Stimulated activated CD8-positive, alpha-beta memory T cell treated with anti-CD3 and anti-CD28 coated beads, Interleukin-12 subunit alpha, Interleukin-12 subunit beta, amount 100 ng/mL, for 1 hour (primary cell): ENCODE results near the gene EMP2.

Experiments used
- DNase-seq: peaks from one replicate; pipeline ENCODE4 v3.0.0-alpha.2; 2020; ENCODE audit warnings: low read depth

Gene EMP2

DNA sequence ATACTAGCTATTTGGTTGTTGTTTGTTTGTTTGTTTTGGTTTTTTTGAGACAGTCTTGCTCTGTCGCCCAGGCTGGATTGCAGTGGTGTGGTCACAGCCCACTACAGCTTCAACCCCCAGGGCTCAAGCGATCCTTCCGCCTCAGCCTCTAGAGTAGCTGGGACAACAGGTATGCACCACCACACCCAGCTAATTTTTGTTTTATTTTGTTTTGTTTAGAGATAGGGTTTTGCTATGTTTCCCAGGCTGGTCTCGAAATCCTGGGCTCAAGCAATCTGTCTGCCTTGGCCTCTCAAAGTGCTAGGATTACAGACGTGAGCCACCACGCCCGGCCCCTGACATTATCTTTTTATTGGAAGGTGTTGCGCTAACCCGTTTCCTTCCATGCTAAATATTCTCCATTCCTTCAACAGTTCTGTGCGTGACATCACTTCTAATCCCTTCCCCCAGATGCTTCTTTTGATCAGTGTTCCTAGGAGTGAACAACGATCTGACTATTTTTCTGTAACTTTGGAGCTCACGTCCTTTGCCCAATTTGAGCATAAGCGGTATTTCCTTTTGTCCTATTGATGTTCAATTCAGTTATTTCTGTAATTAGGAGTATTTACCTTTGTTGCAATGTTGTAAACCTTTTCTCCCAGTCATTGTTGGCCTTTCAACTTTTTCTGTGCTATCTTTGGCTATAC is 30.2 kb upstream of the EMP2 start:
- DNase-seq: no peak

GRCh38 chr16:10609402-10609774 is 29.0 kb upstream of the EMP2 start:
- no peak for DNase-seq

GRCh38 chr16:10608687-10609401 is 28.4 kb upstream of the EMP2 start:
- no peak for DNase-seq

DNA sequence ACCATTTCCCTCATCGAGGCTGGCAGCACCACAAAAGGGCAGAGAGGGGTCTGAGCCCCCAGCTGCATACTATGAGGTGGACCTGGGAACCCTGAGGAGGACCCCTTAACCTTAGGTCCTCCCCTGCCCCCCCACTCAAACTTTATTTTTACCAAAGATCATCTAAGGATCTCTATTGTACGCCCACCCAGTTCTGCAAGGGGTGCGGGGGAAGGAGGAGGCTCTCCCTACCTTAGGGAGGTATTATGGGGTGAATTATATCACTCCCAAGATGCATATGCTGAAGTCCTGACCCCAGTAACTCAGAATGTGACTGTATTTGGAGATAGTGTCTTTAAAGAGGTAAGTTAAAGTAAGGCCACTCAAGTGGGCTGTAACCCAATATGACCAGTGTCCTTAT is 26.8 kb upstream of the EMP2 start:
- DNase-seq: no peak

GRCh38 chr16:10606607-10607006 is 26.2 kb upstream of the EMP2 start:
- no peak for DNase-seq

DNA sequence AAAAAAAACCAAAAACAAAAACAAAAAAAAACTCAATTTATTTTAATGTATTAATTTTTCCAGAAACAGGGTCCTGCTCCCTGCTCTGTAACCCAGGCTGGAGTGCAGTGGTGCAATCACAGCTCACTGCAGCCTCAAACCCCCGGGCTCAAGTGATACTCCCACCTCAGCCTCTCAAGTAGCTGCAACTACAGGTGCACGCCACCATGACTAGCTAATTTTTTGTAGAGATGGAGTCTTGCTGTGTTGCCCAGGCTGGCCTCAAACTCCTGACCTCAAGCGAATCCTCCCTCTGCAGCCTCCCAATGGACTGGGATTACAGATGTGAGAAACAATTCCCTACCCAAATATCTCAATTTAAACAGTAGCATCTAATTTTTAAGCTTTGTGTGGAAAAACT is 25.2 kb upstream of the EMP2 start:
- no peak for DNase-seq

DNA sequence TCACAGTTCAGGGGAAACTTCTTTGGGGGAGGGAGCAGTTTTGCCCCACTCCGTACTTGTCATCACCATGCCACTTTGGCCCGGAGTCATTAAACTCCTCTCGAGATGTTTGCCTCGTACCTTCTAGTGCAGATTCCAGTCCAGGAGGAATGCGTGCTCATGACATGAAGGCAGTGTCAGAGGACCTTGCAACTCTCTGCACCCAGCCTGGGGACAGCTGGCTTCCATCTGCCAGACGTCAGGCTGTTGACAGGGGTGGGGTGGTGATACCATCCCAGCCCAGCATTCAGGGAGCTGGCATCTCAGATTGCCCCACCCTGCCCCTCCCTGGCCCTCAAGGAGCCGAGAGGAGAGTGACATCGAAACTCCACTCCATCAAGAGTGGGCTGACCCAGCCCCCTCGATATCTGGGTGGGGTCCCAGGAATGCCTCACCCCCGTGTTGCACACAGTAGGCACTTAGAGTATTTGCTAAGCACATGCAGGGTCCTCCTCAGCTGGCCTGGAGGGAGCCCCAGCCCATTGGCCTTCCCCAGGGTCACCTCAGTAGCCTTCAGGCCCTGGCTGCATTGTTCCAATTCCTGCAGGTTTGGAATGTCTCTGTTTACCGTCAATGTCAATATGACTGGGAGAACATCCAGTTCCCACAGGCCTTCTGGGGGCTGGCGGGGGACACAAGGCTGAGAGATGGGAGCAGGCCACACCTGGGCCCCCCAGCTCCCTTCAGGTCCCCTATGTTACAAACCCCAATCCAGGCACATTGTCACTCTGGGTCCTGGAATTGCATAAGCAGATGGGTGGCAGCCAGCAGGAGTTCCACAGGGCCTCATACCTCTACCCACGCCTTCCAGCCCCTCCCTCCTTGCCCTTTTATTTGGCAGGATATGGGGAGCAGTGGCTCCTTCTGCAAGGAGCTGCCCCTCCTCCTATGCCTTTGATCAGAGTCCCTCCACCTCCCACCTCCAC is 21.3 kb upstream of the EMP2 start:
- DNase-seq: no peak

- DNase-seq: no peak
Observed at GRCh38 chr16:10600782-10601443, 20.5 kb upstream of the EMP2 start.

DNA sequence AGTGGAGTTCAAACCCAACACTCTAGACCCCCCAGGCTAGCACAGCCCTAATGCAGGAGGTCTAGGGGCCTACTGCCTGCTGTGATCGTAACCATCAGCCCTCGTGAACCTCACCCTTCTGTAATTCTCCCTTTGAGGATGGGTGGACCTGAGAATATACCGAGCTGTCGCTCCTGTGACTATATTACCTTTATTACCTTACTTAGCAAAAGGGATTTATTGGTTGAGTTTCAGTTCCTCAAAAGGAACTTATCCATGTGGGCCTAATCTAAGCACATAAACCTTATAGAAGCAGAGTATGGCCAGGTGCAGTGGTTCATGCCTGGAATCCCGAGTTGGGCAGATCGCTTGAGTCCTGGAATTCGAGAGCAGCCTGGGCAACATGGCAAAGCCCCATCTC is 19.2 kb upstream of the EMP2 start:
- DNase-seq: no peak

GRCh38 chr16:10598157-10598556 is 17.8 kb upstream of the EMP2 start:
- no peak for DNase-seq

DNA sequence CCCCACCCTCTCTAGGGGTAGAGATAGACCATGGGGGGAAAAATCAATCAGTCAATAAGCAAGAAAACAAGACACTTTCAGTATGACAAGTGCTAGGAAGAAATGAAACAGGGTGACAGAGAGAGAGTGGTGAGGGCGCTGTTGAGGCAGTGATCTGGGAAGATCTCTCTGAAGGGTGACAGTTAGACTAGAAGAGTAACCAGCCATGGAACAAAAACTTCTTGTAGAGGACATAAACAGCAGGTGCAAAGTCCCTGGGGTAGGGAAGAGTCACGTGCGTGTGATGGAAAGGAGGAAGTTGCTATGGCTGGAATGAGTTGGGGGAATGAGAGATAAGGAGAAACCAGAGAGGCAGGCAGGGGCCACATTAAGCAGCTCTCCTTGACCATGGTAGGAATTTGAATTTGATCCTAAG is 16.8 kb upstream of the EMP2 start:
- DNase-seq: no peak

- DNase-seq: no peak
Observed at GRCh38 chr16:10594312-10594950, 14.0 kb upstream of the EMP2 start.

DNA sequence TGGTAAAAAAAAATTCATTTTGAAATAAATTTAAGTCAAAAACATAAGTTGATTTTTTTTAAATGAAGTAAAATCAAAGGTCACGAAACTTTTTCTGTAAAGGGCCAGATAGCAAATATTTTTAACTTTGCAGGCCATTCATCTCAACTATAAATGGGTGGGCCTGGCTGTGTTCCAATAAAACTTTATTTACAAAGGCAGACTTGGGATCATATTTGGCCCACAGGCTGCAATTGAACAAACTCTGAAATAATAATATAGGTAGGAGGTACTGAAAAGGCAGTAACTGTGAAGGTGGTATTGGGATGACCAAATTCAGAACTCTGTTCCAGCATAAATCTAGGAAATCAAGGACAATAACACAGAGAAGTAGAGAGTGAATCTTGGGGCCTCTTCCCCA is 12.2 kb upstream of the EMP2 start:
- DNase-seq: no peak

DNA sequence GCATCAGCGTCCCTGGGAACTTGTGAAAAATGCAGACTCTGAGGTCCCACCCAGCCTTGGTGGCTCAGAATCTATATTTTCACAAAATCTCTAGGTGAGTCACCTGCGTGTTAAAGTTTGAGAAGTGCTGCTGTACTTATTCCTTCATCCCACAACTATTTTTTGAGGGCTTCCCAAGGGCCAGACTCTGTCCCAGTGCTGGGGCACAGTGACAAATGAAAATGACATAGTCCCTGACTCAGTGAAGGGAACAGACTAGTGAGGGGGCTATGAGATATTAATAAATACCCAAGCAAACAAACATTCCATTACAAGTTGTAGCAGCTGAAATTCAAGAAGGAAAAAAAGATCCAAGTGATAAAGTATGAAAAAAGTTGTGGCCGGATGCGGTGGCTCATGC is 9.9 kb upstream of the EMP2 start:
- DNase-seq: no peak

DNA sequence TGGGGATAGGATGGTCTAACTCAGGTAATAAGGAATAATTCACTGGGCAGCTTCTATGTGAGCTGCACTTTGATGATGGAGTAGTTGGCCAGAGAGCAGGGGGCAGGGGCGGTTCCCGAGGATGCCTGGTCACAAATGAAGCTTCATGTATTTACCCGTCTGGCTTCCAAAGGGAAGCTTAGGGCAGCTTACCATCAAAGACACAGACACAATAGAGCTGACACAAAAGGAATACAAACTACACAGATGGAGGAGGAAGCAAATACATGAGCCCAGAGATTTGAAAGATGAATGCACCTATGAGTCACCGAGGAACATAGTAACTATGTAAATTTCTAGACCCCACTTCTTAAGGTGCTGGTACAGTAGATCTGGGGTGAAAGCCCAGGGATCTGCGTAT is 8.7 kb upstream of the EMP2 start:
- no peak for DNase-seq

- DNase-seq: no peak
Observed at GRCh38 chr16:10587622-10588021, 7.2 kb upstream of the EMP2 start.

DNA sequence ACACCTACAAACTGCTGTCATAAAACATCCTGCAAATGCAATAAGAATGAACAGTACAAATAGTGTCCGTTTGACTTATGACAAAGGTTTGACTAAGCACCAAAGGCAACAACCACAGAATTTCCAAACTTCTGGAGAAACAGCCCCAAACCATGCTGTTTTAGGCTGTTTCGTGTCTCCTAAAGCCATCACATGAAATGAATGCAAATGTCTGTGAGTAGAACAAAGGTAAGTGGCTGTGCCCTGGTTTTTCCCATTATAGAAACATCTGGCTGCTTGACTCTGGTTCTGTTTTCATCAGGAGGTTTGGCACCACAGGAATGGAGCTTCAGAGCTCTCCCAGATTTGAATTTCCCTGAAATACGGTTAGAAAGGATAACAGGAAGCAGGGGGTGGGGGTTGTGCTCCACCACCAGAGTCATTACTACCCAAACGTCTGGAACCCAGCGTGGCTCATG is 4.6 kb upstream of the EMP2 start:
- DNase-seq: no peak

GRCh38 chr16:10583269-10583668 is 2.9 kb upstream of the EMP2 start:
- DNase-seq: no peak

DNA sequence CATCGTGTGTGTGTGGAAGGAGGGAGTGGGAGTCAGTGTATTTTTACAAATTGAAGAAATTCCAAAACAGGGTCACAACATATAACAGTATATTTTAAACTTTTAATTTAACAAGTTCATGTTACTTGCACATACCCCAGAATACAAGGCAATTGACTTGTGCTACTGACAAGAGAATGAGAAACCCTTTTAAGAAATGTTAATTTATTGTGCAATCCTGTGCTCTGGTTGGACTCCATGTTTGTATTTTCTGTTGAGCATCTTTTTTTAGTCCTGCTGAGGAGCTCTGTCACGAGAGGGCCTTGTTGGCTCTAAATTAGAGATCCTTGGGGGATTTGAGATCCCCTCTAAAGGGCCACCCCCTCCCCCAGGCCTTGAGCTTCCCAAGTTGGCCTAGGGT is 1.1 kb upstream of the EMP2 start:
- DNase-seq: no peak

- DNase-seq: no peak
Observed at GRCh38 chr16:10580883-10581247, 467 bp upstream of the EMP2 start.

DNA sequence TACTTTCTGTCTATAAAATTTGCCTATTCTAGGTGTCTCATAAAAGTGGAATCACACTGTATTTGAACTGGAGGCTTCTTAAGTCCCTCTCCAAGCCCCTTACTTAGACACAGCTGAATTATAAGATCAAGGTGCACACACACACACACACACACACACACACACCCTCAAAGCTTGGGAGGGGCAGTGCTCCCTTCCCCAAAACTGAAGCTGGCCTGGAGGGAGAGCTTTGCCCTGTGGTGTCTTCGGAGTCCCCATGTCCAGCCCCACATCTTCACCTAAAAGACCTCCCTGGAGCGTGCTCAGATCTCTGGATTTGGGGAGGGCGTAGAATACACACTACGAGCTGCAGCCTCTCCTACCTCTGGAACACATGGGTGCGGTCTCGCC is 828 bp downstream of the EMP2 start:
- DNase-seq: no peak
